Nephron (organoid): ENCODE data around the gene MAML3.
A peak's percentile ranks its signal among the peaks of the same experiment; 100 is the strongest.

Experiments
- H3K27ac Mint-ChIP-seq, 3 experiments: 2 replicates each; pipeline ENCODE4 v1.8.0; 2020; ENCODE audit warnings: mixed read lengths in 3 of 3, mild to moderate bottlenecking in 2 of 3, moderate library complexity in 1 of 3
- H3K27me3 Mint-ChIP-seq: 2 replicates; pipeline ENCODE4 v1.8.0; 2021; ENCODE audit warnings: low read depth, mild to moderate bottlenecking, moderate library complexity, mixed read lengths
- H3K36me3 Mint-ChIP-seq: 2 replicates; pipeline ENCODE4 v1.8.0; 2020; ENCODE audit warnings: low read depth, mixed read lengths
- H3K4me1 Mint-ChIP-seq: 2 replicates; pipeline ENCODE4 v1.8.0; 2020; ENCODE audit warnings: mixed read lengths
- H3K4me3 Mint-ChIP-seq, 3 experiments: 2 replicates each; pipeline ENCODE4 v1.8.0; 2020; ENCODE audit warnings: mild to moderate bottlenecking in 3 of 3, mixed read lengths in 3 of 3, moderate library complexity in 2 of 3
- H3K9me3 Mint-ChIP-seq: 2 replicates; pipeline ENCODE4 v1.8.0; 2020; ENCODE audit warnings: mixed read lengths
- CTCF ChIP-seq, 3 experiments: fragments of 200-600 bp; sonication (generic); IDR thresholded peaks; one replicate each; pipeline ENCODE4 v1.5.0; 2021; ENCODE audit warnings: antibody characterized with exemption in 3 of 3; ENCODE audit not compliant: unreplicated experiment in 3 of 3

The MAML3 gene

GRCh38 chr4:139806929-139807328 lies 347.1 kb downstream of the MAML3 start:
- H3K4me3 Mint-ChIP-seq, result peak overlapping the region in 1 of 3 experiments; percentile 37
- H3K27ac Mint-ChIP-seq, result peak overlapping the region; percentile 89 to 95 (median 94)

GRCh38 chr4:139802931-139803330 lies 351.1 kb downstream of the MAML3 start:
- H3K4me3 Mint-ChIP-seq, result no peak overlapping the region
- no peak for TF ChIP-seq CTCF (IDR thresholded peaks at IDR 0.05; ENCODE audit: unreplicated experiment in 3 of 3)
- peak overlapping the region; percentile 28 to 84 (median 66) for H3K27ac Mint-ChIP-seq
- peaks cover 67% of the 10 kb centered on the region for H3K4me1 Mint-ChIP-seq
- H3K27me3 Mint-ChIP-seq, result no peaks in the 10 kb centered on the region
- no peaks in the 10 kb centered on the region for H3K9me3 Mint-ChIP-seq
- H3K36me3 Mint-ChIP-seq, result no peaks in the 10 kb centered on the region

More at GRCh38 chr4:139806929-139807328, 347.1 kb downstream of the MAML3 start:
- Mint-ChIP-seq H3K4me1 (peaks cover 61% of the 10 kb centered on the region), H3K36me3 (peaks cover 10% of the 10 kb centered on the region), H3K27me3 (no peaks in the 10 kb centered on the region), H3K9me3 (peaks cover 6% of the 10 kb centered on the region)
- no peak for TF ChIP-seq CTCF (IDR thresholded peaks at IDR 0.05; ENCODE audit: unreplicated experiment in 3 of 3)

GRCh38 chr4:139802488-139802887 lies 351.5 kb downstream of the MAML3 start:
- Mint-ChIP-seq H3K27me3 (no peaks in the 10 kb centered on the region), H3K9me3 (no peaks in the 10 kb centered on the region), H3K4me3 (no peak overlapping the region), H3K36me3 (no peaks in the 10 kb centered on the region), H3K27ac (peak overlapping the region; percentile 75 to 85 (median 84)), H3K4me1 (peaks cover 63% of the 10 kb centered on the region)
- TF ChIP-seq CTCF (IDR thresholded peaks at IDR 0.05; ENCODE audit: unreplicated experiment in 3 of 3), result no peak

GRCh38 chr4:139801895-139802294 lies 352.1 kb downstream of the MAML3 start:
- Mint-ChIP-seq H3K36me3 (no peaks in the 10 kb centered on the region), H3K4me3 (no peak overlapping the region), H3K4me1 (peaks cover 57% of the 10 kb centered on the region), H3K27ac (peak overlapping the region; percentile 75 to 85 (median 84)), H3K9me3 (no peaks in the 10 kb centered on the region), H3K27me3 (no peaks in the 10 kb centered on the region)
- TF ChIP-seq CTCF (IDR thresholded peaks at IDR 0.05; ENCODE audit: unreplicated experiment in 3 of 3), result no peak

- Mint-ChIP-seq H3K9me3 (no peaks in the 10 kb centered on the region), H3K27me3 (no peaks in the 10 kb centered on the region), H3K36me3 (no peaks in the 10 kb centered on the region), H3K4me1 (peaks cover 67% of the 10 kb centered on the region), H3K4me3 (peak overlapping the region in 1 of 3 experiments; percentile 40), H3K27ac (peak overlapping the region; percentile 84 to 93 (median 92))
- TF ChIP-seq CTCF (IDR thresholded peaks at IDR 0.05; ENCODE audit: unreplicated experiment in 3 of 3), result no peak
Measured at GRCh38 chr4:139800082-139800481, 353.9 kb downstream of the MAML3 start.

- Mint-ChIP-seq H3K4me1 (peaks cover 71% of the 10 kb centered on the region), H3K27me3 (no peaks in the 10 kb centered on the region), H3K9me3 (no peaks in the 10 kb centered on the region), H3K4me3 (no peak overlapping the region), H3K36me3 (no peaks in the 10 kb centered on the region), H3K27ac (peak overlapping the region; percentile 83 to 92 (median 84))
- TF ChIP-seq CTCF (IDR thresholded peaks at IDR 0.05; ENCODE audit: unreplicated experiment in 3 of 3), result no peak
Measured at GRCh38 chr4:139799615-139800014, 354.4 kb downstream of the MAML3 start.
